HEK293 (cell line): ENCODE data around the gene KLHL8.

ENCODE experiments used
- CTCF ChIA-PET: fragments of 350-600 bp; formaldehyde crosslinking; extraction: SDS; loops from one replicate; lab custom pipeline; 2021; ENCODE audit warnings: antibody characterized with exemption; lab: Yijun Ruan, JAX
- POLR2A ChIA-PET: fragments of 300-600 bp; formaldehyde crosslinking; extraction: SDS; loops from one replicate; lab custom pipeline; 2020; ENCODE audit warnings: antibody characterized with exemption, inconsistent platforms; lab: Yijun Ruan, JAX
- H3K27ac ChIP-seq: fragments of 200-500 bp; sonication (Bioruptor generic); 2 replicates; pipeline ENCODE4 v1.5.1; 2014; ENCODE audit warnings: low read depth, low read length, control low read depth, inconsistent platforms; ENCODE audit errors: extremely low read depth
- H3K36me3 ChIP-seq, 2 experiments: fragments of 200-500 bp in 1 of 2; sonication (Bioruptor generic) in 1 of 2; 1 replicate in 1 of 2; 2 replicates in 1 of 2; pipeline ENCODE4 v1.5.1; 2014 to 2017; ENCODE audit warnings: inconsistent platforms in 2 of 2, low read length in 2 of 2; ENCODE audit not compliant: control insufficient read depth in 2 of 2, insufficient read depth in 1 of 2
- H3K4me1 ChIP-seq: fragments of 200-500 bp; sonication (Bioruptor generic); 2 replicates; pipeline ENCODE4 v1.5.1; 2014; ENCODE audit warnings: mild to moderate bottlenecking, low read length, inconsistent platforms; ENCODE audit not compliant: control insufficient read depth, insufficient read depth
- H3K4me3 ChIP-seq: 2 replicates; pipeline ENCODE4 v1.5.1; 2011; ENCODE audit warnings: low read depth, mild to moderate bottlenecking, control low read depth, low read length, moderate library complexity
- H3K9me3 ChIP-seq: fragments of 200-500 bp; sonication (Bioruptor generic); 2 replicates; pipeline ENCODE4 v1.5.1; 2014; ENCODE audit warnings: low read depth, low read length, inconsistent platforms; ENCODE audit not compliant: control insufficient read depth, insufficient read depth
- GLIS1 ChIP-seq: fragments of 450-650 bp; formaldehyde crosslinking; IDR thresholded peaks from 2 replicates; pipeline ENCODE4 v1.5.1; 2016; ENCODE audit warnings: missing biosample characterization, missing genetic modification characterization
- GLIS2 ChIP-seq: fragments of 450-650 bp; formaldehyde crosslinking; IDR thresholded peaks from 2 replicates; pipeline ENCODE4 v1.5.1; 2016; ENCODE audit warnings: missing biosample characterization, missing genetic modification characterization
- IKZF3 ChIP-seq: fragments of 450-650 bp; IDR thresholded peaks from 2 replicates; pipeline ENCODE4 v1.5.0; 2018; ENCODE audit warnings: missing biosample characterization, mild to moderate bottlenecking, missing genetic modification characterization, moderate library complexity
- OSR2 ChIP-seq: fragments of 450-650 bp; formaldehyde crosslinking; IDR thresholded peaks from 2 replicates; pipeline ENCODE4 v1.5.1; 2016; ENCODE audit warnings: missing biosample characterization, missing genetic modification characterization
- REPIN1 ChIP-seq: fragments of 450-650 bp; formaldehyde crosslinking; IDR thresholded peaks from 2 replicates; pipeline ENCODE4 v1.5.1; 2017; ENCODE audit warnings: missing biosample characterization, missing genetic modification characterization, low read depth
- ZNF16 ChIP-seq: fragments of 450-650 bp; formaldehyde crosslinking; IDR thresholded peaks from 2 replicates; pipeline ENCODE4 v1.5.1; 2016; ENCODE audit warnings: low read depth, missing biosample characterization, missing genetic modification characterization
- ZNF169 ChIP-seq: fragments of 450-650 bp; formaldehyde crosslinking; IDR thresholded peaks from 2 replicates; pipeline ENCODE4 v1.5.1; 2016; ENCODE audit warnings: missing biosample characterization, missing genetic modification characterization
- ZNF302 ChIP-seq: fragments of 450-650 bp; formaldehyde crosslinking; IDR thresholded peaks from 2 replicates; pipeline ENCODE4 v1.5.1; 2016; ENCODE audit warnings: missing biosample characterization, missing genetic modification characterization, low read depth
- ZNF416 ChIP-seq: fragments of 450-650 bp; formaldehyde crosslinking; IDR thresholded peaks from 2 replicates; pipeline ENCODE4 v1.5.1; 2016; ENCODE audit warnings: missing biosample characterization, missing genetic modification characterization
- ZNF423 ChIP-seq: fragments of 450-650 bp; formaldehyde crosslinking; IDR thresholded peaks from 2 replicates; pipeline ENCODE4 v1.5.1; 2016; ENCODE audit warnings: missing biosample characterization, missing genetic modification characterization
- ZNF530 ChIP-seq: fragments of 450-650 bp; formaldehyde crosslinking; IDR thresholded peaks from 2 replicates; pipeline ENCODE4 v1.5.1; 2016; ENCODE audit warnings: low read depth, missing biosample characterization, missing genetic modification characterization
- ZNF670 ChIP-seq: fragments of 450-650 bp; formaldehyde crosslinking; IDR thresholded peaks from 2 replicates; pipeline ENCODE4 v1.5.1; 2016; ENCODE audit warnings: missing biosample characterization, missing genetic modification characterization, low read depth
- ZNF747 ChIP-seq: fragments of 450-650 bp; formaldehyde crosslinking; IDR thresholded peaks from 2 replicates; pipeline ENCODE4 v1.5.1; 2016; ENCODE audit warnings: missing biosample characterization, missing genetic modification characterization
- TF ChIP-seq, protein P1 (sequence below): fragments of 450-650 bp; formaldehyde crosslinking; IDR thresholded peaks from 2 replicates; pipeline ENCODE4 v1.5.1; 2016; ENCODE audit warnings: missing biosample characterization, missing genetic modification characterization
- TF ChIP-seq, protein P2 (sequence below): fragments of 450-650 bp; formaldehyde crosslinking; IDR thresholded peaks from 2 replicates; pipeline ENCODE4 v1.5.1; 2016; ENCODE audit warnings: missing biosample characterization, missing genetic modification characterization
- TF ChIP-seq, protein P3 (sequence below): fragments of 450-650 bp; formaldehyde crosslinking; IDR thresholded peaks from 2 replicates; pipeline ENCODE4 v1.5.1; 2016; ENCODE audit warnings: missing biosample characterization, missing genetic modification characterization
- TF ChIP-seq, protein P4 (sequence below): fragments of 450-650 bp; IDR thresholded peaks from 2 replicates; pipeline ENCODE4 v1.5.1; 2018; ENCODE audit warnings: missing biosample characterization, mild to moderate bottlenecking, missing genetic modification characterization
- TF ChIP-seq, protein P5 (sequence below): fragments of 450-650 bp; formaldehyde crosslinking; IDR thresholded peaks from 2 replicates; pipeline ENCODE4 v1.5.1; 2017; ENCODE audit warnings: missing biosample characterization, missing genetic modification characterization

Gene KLHL8

DNA sequence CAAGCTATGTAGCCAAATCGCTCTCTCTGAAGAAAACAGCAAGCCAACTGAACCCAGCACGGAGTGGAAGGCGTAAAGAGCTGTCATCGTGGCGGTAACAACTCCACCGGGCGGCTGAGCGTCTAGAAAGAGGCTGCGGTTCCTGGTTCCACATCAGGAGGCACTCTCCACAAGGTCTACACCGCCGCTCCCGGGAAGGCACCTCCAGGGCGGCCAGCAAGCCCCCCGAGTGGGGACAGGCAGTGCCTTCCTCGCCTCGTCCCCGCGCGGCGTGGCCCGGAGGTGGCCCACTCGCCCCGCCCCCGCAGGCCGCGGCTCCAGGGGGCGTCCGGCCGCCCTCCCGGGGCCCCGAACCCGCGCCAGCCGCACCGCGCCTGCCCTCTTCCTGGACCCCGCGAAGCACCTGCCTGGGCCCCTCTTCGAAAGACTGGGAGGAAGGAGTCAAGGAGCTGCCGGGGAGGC lies 755 bp downstream of the KLHL8 start:
- Histone ChIP-seq H3K4me1 (peaks cover 2% of the 10 kb centered on the region), H3K27ac (peak overlapping the region; percentile 75), H3K9me3 (no peaks in the 10 kb centered on the region), H3K36me3 (no peaks in the 10 kb centered on the region), H3K4me3 (peak overlapping the region; percentile 94)
- CTCF ChIA-PET: interaction anchor here (0.6 to 1.3 kb wide), 5 partner anchors 10 to 573 kb away, joined by 3 to 6 read pairs (median 3); no protein-coding TSS in a partner anchor
- TF ChIP-seq IKZF3 (no peak), ZNF423 (tag by site-specific recombination) (no peak), ZNF302 (tag by site-specific recombination) (no peak), REPIN1 (tag by site-specific recombination) (no peak), ZNF169 (tag by site-specific recombination) (no peak), ZNF16 (tag by site-specific recombination) (no peak), GLIS2 (tag by site-specific recombination) (0 out of 2 replicates have a peak, but pooled peaks have one; percentile 65), ZNF530 (tag by site-specific recombination) (no peak), OSR2 (tag by site-specific recombination) (no peak), ZNF747 (tag by site-specific recombination) (no peak), ZNF670 (tag by site-specific recombination) (no peak), GLIS1 (tag by site-specific recombination) (peak; percentile 48; the same call in 1 of the 2 replicates), ZNF416 (tag by site-specific recombination) (no peak)
- TF ChIP-seq, protein P1, sequence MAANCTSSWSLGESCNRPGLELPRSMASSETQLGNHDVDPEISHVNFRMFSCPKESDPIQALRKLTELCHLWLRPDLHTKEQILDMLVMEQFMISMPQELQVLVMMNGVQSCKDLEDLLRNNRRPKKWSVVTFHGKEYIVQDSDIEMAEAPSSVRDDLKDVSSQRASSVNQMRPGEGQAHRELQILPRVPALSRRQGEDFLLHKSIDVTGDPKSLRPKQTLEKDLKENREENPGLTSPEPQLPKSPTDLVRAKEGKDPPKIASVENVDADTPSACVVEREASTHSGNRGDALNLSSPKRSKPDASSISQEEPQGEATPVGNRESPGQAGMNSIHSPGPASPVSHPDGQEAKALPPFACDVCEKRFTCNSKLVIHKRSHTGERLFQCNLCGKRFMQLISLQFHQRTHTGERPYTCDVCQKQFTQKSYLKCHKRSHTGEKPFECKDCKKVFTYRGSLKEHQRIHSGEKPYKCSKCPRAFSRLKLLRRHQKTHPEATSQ (tag by site-specific recombination): no peak
- TF ChIP-seq, protein P2, sequence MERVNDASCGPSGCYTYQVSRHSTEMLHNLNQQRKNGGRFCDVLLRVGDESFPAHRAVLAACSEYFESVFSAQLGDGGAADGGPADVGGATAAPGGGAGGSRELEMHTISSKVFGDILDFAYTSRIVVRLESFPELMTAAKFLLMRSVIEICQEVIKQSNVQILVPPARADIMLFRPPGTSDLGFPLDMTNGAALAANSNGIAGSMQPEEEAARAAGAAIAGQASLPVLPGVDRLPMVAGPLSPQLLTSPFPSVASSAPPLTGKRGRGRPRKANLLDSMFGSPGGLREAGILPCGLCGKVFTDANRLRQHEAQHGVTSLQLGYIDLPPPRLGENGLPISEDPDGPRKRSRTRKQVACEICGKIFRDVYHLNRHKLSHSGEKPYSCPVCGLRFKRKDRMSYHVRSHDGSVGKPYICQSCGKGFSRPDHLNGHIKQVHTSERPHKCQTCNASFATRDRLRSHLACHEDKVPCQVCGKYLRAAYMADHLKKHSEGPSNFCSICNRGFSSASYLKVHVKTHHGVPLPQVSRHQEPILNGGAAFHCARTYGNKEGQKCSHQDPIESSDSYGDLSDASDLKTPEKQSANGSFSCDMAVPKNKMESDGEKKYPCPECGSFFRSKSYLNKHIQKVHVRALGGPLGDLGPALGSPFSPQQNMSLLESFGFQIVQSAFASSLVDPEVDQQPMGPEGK (tag by site-specific recombination): 0 out of 2 replicates have a peak, but pooled peaks have one; percentile 5
- TF ChIP-seq, protein P3, sequence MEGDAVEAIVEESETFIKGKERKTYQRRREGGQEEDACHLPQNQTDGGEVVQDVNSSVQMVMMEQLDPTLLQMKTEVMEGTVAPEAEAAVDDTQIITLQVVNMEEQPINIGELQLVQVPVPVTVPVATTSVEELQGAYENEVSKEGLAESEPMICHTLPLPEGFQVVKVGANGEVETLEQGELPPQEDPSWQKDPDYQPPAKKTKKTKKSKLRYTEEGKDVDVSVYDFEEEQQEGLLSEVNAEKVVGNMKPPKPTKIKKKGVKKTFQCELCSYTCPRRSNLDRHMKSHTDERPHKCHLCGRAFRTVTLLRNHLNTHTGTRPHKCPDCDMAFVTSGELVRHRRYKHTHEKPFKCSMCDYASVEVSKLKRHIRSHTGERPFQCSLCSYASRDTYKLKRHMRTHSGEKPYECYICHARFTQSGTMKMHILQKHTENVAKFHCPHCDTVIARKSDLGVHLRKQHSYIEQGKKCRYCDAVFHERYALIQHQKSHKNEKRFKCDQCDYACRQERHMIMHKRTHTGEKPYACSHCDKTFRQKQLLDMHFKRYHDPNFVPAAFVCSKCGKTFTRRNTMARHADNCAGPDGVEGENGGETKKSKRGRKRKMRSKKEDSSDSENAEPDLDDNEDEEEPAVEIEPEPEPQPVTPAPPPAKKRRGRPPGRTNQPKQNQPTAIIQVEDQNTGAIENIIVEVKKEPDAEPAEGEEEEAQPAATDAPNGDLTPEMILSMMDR (tag by site-specific recombination): peak; percentile 6; the same call in 1 of the 2 replicates
- TF ChIP-seq, protein P4, sequence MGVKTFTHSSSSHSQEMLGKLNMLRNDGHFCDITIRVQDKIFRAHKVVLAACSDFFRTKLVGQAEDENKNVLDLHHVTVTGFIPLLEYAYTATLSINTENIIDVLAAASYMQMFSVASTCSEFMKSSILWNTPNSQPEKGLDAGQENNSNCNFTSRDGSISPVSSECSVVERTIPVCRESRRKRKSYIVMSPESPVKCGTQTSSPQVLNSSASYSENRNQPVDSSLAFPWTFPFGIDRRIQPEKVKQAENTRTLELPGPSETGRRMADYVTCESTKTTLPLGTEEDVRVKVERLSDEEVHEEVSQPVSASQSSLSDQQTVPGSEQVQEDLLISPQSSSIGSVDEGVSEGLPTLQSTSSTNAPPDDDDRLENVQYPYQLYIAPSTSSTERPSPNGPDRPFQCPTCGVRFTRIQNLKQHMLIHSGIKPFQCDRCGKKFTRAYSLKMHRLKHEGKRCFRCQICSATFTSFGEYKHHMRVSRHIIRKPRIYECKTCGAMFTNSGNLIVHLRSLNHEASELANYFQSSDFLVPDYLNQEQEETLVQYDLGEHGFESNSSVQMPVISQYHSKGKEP (tag by site-specific recombination): no peak
- TF ChIP-seq, protein P5, sequence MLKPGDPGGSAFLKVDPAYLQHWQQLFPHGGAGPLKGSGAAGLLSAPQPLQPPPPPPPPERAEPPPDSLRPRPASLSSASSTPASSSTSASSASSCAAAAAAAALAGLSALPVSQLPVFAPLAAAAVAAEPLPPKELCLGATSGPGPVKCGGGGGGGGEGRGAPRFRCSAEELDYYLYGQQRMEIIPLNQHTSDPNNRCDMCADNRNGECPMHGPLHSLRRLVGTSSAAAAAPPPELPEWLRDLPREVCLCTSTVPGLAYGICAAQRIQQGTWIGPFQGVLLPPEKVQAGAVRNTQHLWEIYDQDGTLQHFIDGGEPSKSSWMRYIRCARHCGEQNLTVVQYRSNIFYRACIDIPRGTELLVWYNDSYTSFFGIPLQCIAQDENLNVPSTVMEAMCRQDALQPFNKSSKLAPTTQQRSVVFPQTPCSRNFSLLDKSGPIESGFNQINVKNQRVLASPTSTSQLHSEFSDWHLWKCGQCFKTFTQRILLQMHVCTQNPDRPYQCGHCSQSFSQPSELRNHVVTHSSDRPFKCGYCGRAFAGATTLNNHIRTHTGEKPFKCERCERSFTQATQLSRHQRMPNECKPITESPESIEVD (tag by site-specific recombination): no peak
- POLR2A ChIA-PET: interaction anchor here (0.6 to 0.7 kb wide), 2 partner anchors 8 to 209 kb away, joined by 4 read pairs; no protein-coding TSS in a partner anchor
